Stimulated activated CD8-positive, alpha-beta memory T cell treated with anti-CD3 and anti-CD28 coated beads, Interleukin-12 subunit alpha, Interleukin-12 subunit beta, amount 100 ng/mL, for 1 hour (primary cell): ENCODE measurements around the gene SLC6A17.

ENCODE experiments used
- DNase-seq: peaks from one replicate; pipeline ENCODE4 v3.0.0-alpha.2; 2020; ENCODE audit warnings: low read depth

Gene SLC6A17

GRCh38 chr1:110242062-110242461 lies 91.8 kb downstream of the SLC6A17 start:
- DNase-seq: no peak

- DNase-seq: no peak
Observed at GRCh38 chr1:110242731-110243130, 92.4 kb downstream of the SLC6A17 start.

- DNase-seq: no peak
Observed at GRCh38 chr1:110243146-110243545, 92.9 kb downstream of the SLC6A17 start.

GRCh38 chr1:110243574-110243973 lies 93.3 kb downstream of the SLC6A17 start:
- no peak for DNase-seq

GRCh38 chr1:110245876-110246620 lies 95.8 kb downstream of the SLC6A17 start:
- no peak for DNase-seq

GRCh38 chr1:110248746-110249145 lies 98.5 kb downstream of the SLC6A17 start:
- DNase-seq: no peak

- DNase-seq: no peak
Observed at GRCh38 chr1:110249256-110249655, 99.0 kb downstream of the SLC6A17 start.

GRCh38 chr1:110250008-110250407 lies 99.7 kb downstream of the SLC6A17 start:
- DNase-seq: no peak

- no peak for DNase-seq
Observed at GRCh38 chr1:110250749-110251148, 100.5 kb downstream of the SLC6A17 start.
